AG04450 (cell line): ENCODE data around the gene COL7A1. TPM values are rescaled to one million over a fixed set of nuclear protein-coding genes. Genes with fewer than 3 reads are reported as not detected.

Experiments used
- CTCF ChIA-PET: fragments of 300-600, 350-600 bp; formaldehyde crosslinking; extraction: SDS; loops from one replicate; lab custom pipeline; 2022; ENCODE audit warnings: antibody characterized with exemption, inconsistent platforms; lab: Charles Lee
- POLR2A ChIA-PET: fragments of 350-600 bp; formaldehyde crosslinking; extraction: SDS; loops from one replicate; lab custom pipeline; 2021; ENCODE audit warnings: antibody characterized with exemption, inconsistent platforms; lab: Yijun Ruan, JAX
- DNase-seq: peaks from one replicate; pipeline ENCODE4 v3.0.0-alpha.2; 2011; ENCODE audit warnings: low read depth, low spot score
- H3K27ac ChIP-seq: one replicate; pipeline ENCODE4 v1.5.1; 2012; ENCODE audit warnings: low read depth, low read length, control low read depth
- H3K27me3 ChIP-seq: one replicate; pipeline ENCODE4 v1.6.0; 2012; ENCODE audit warnings: low read length; ENCODE audit not compliant: control insufficient read depth, insufficient read depth
- H3K4me3 ChIP-seq: 2 replicates; pipeline ENCODE4 v1.5.1; 2011; ENCODE audit warnings: mild to moderate bottlenecking, low read depth, low read length, control low read depth
- H3K9me3 ChIP-seq: 2 replicates; pipeline ENCODE4 v1.5.1; 2012; ENCODE audit warnings: low read length; ENCODE audit not compliant: control insufficient read depth, insufficient read depth
- CTCF ChIP-seq: IDR thresholded peaks from 2 replicates; pipeline ENCODE4 v1.5.1; 2011; ENCODE audit warnings: low read depth, low read length, control low read depth, inconsistent platforms
- polyA plus RNA-seq: library from polyadenylated mRNA; depleted of rRNA; stranded (reverse); fragments of >200 nt; gene quantifications from 2 replicates; pipeline ENCODE4 v1.2.3, GENCODE V29; 2011

The COL7A1 gene
- polyA plus RNA-seq, 1 experiment, result 19.8 TPM

- DNase-seq, result no peak
- Histone ChIP-seq H3K9me3 (no peaks in the 10 kb centered on the region), H3K4me3 (peak overlapping the region; percentile 43), H3K27me3 (no peaks in the 10 kb centered on the region), H3K27ac (peak overlapping the region; percentile 80)
- no peak for TF ChIP-seq CTCF
- POLR2A ChIA-PET, result interaction anchor here (0.6 to 1.9 kb wide), 7 partner anchors 9 to 289 kb away, joined by 3 to 6 read pairs (median 4); partner anchors contain the start of genes CELSR3 and SLC26A6
- CTCF ChIA-PET, result interaction anchor here (0.5 to 2.5 kb wide), 8 partner anchors 11 to 181 kb away, joined by 3 to 12 read pairs (median 3); no protein-coding TSS in a partner anchor
These were observed 34.5 kb downstream of the COL7A1 start for GRCh38 chr3:48560648-48561018.

GRCh38 chr3:48558493-48559134, 36.5 kb downstream of the COL7A1 start:
- CTCF ChIA-PET, result interaction anchor here (0.5 to 2.5 kb wide), 13 partner anchors 10 to 364 kb away, joined by 3 to 12 read pairs (median 3); partner anchors contain the start of genes SHISA5 and SLC26A6
- no peak for TF ChIP-seq CTCF
- DNase-seq, result no peak
- Histone ChIP-seq H3K9me3 (no peaks in the 10 kb centered on the region), H3K27ac (no peak overlapping the region), H3K4me3 (no peak overlapping the region), H3K27me3 (no peaks in the 10 kb centered on the region)
- POLR2A ChIA-PET, result no interaction called here

GRCh38 chr3:48556796-48557626, 38.1 kb downstream of the COL7A1 start, which contains the start of gene PFKFB4:
TSS of gene PFKFB4 (minus strand) at chr3:48556803. CDS start at chr3:48556777, 26 bp downstream.
- Histone ChIP-seq H3K27me3 (no peaks in the 10 kb centered on the region), H3K27ac (peak within 1 kb of the TSS; percentile 39), H3K4me3 (peak within 1 kb of the TSS; percentile 82), H3K9me3 (no peaks in the 10 kb centered on the region)
- DNase-seq, result peak; percentile 98
- ChIA-PET POLR2A (interaction anchor here (0.5 to 1.8 kb wide), 4 partner anchors 37 to 78 kb away, joined by 3 to 4 read pairs (median 3); partner anchors contain the start of gene SLC26A6), CTCF (interaction anchor here (0.6 to 1.6 kb wide), 6 partner anchors 15 to 1271 kb away, joined by 3 to 5 read pairs (median 4); no protein-coding TSS in a partner anchor)
- 0 out of 2 replicates have a peak, but pooled peaks have one; percentile 14 for TF ChIP-seq CTCF

- POLR2A ChIA-PET, result interaction anchor here (0.6 to 1.8 kb wide), 3 partner anchors 37 to 79 kb away, joined by 3 read pairs; partner anchors contain the start of gene SLC26A6
- CTCF ChIA-PET, result interaction anchor here (0.6 to 1.6 kb wide), 6 partner anchors 14 to 1270 kb away, joined by 3 to 5 read pairs (median 4); no protein-coding TSS in a partner anchor
- Histone ChIP-seq H3K4me3 (peak overlapping the region; percentile 82), H3K27me3 (no peaks in the 10 kb centered on the region), H3K27ac (no peak overlapping the region), H3K9me3 (no peaks in the 10 kb centered on the region)
- TF ChIP-seq CTCF, result no peak
- no peak for DNase-seq
These were observed 39.0 kb downstream of the COL7A1 start for GRCh38 chr3:48555949-48556795.
